GOT3 (cell line): ENCODE data around the gene PNRC2.
"Not testable (repeated sequence)": the region's sequence is repeated elsewhere in the genome, so short reads cannot be mapped to it uniquely, and the experiment has no call there.

Experiments used
- DNase-seq: peaks from one replicate; lab custom pipeline; 2025; ENCODE audit warnings: mixed read lengths; lab: John Stamatoyannopoulos, UW

Gene PNRC2

GRCh38 chr1:23992011-23992410 lies 32.4 kb downstream of the PNRC2 start:
- not testable (repeated sequence) for DNase-seq

- DNase-seq, result no peak
Measured at GRCh38 chr1:23995431-23995837, 35.8 kb downstream of the PNRC2 start.

- DNase-seq, result no peak
Measured at GRCh38 chr1:23996700-23997229, 37.1 kb downstream of the PNRC2 start.

GRCh38 chr1:23997812-23998211 lies 38.2 kb downstream of the PNRC2 start:
- no peak for DNase-seq

DNA sequence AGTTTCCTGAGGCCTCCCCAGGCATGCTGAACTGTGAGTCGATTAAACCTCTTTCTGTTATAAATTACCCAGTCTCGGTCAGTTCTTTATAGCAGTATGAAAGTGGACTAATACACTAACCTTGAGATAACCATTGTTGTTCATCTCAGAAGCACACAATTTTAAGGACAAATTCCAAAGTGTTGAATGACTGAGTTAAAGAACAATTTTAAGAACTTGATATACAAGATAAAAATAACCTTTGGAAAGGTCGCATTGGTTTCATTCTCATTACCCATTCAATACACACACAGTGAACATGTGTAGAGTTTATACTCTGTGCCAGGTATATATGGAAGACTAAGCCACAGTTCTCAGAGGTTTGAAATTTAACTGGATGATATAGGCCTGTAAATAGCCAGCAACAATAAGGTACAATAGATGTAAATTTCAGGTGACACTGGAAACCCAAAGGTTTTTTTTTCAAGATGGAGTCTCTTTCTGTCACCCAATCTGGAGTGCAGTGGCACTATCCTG lies 39.6 kb downstream of the PNRC2 start:
- DNase-seq, result no peak

GRCh38 chr1:24002695-24003094 lies 43.1 kb downstream of the PNRC2 start:
- DNase-seq, result no peak

- no peak for DNase-seq
Measured at GRCh38 chr1:24003331-24003972, 43.8 kb downstream of the PNRC2 start.

DNA sequence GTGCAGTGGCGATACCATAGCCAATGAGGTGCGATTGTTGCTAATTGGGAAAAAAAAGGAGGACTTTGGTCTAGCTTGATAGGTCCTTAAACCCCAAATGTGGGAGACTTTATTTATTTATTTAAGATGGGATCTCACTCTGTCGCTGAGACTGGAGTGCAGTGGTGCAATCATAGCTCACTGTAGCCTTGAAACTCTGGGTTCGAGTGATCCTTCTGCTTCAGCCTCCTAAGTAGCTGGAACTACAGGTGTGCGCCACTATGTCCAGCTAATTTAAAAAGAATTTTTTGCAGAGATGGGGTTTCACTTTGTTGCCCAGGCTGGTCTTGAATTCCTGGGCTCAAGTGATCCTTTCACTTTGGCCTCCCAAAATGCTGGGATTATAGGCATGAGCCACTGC lies 44.5 kb downstream of the PNRC2 start:
- DNase-seq, result no peak

DNA sequence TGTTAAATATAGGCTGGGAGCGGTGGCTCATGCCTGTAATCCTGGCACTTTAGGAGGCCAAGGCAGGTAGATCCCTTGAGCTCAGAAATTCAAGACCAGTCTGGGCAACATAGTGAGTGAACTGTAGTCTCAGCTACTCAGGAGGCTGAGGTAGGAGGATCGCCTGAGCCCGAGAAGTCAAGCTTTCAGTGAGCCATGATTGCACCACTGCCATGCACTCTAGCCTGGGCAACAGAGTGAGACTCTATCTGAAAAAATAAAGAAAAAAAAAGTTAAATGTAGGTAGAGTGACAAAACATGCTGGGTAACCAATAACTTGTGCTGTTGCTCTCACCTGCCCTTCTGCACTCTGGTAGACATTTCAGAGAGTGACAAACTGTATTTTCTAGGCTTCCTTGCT lies 45.5 kb downstream of the PNRC2 start:
- no peak for DNase-seq

DNA sequence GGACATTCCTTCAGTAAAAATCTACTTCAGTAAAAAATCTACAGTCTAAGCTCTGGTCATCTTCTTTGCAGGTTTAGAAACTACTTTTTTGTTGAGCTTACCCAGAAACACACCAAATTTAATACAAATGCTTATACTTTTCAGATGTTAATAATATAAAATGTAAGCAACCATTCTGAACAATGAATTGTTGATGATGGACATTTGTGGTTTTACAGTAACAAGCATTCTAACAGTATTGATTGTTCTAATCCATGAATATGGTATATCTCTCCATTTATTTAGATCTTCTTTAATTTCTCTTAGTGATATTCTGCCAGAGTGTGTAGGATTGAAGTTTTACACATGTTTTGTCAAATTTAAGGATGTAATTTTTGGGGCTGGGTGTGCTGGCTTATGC lies 47.5 kb downstream of the PNRC2 start:
- no peak for DNase-seq

DNA sequence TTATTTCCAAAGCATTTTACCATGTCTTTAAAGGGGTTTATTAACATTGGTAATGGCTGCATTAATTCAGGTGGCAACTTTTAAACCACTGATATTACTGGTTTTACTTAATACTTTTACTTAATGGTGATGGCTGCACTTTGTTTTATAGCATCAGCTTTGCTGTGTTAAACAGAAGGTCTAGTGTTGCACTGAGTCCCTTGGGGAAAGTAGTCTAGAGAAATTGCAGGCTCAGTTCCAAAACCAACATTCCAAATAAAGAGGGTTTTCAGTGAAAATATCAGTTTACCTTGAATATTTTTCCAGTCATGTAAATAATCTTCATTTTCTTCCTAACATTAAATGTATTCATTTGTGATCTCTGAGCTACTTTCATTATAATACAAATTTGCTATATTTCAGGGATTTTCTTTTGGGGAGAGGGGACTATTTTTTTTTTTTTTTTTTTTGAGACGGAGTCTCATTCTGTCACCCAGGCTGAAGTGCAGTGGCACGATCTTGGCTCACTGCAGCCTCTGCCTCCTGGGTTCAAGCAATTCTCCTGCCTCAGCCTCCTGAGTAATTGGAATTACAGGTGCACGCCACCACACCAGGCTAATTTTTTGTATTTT lies 49.1 kb downstream of the PNRC2 start:
- not testable (repeated sequence) for DNase-seq

DNA sequence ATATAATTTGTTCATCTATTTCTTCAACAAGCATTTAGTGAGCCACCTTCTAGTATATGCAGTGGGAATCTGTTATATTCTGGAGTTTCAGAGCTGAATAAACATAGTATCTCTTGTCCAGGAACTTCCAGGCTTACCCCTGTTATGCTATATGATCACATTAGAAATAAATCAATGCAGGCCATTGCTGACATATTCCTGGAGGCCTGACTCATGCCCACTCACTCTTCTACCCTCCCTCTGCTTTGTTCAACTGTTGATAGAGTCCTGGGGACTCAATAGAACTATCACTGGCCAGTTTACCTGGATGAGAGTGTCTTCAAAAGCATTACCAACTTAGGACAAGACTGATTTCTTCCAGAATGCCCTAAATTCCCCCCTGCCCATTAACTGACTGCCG lies 49.8 kb downstream of the PNRC2 start:
- no peak for DNase-seq

- no peak for DNase-seq
Measured at GRCh38 chr1:24010650-24011049, 51.0 kb downstream of the PNRC2 start.

- not testable (repeated sequence) for DNase-seq
Measured at GRCh38 chr1:24012878-24013277, 53.2 kb downstream of the PNRC2 start.
